HG03469 (cell line): ENCODE measurements around the gene NCSTN.
"Not testable (repeated sequence)": the region's sequence is repeated elsewhere in the genome, so short reads cannot be mapped to it uniquely, and the experiment has no call there.

ENCODE experiments used
- ATAC-seq: cut with Tn5 transposase; IDR thresholded peaks from one replicate; pipeline ENCODE4 v1.9.1; 2021; ENCODE audit warnings: mild to moderate bottlenecking, moderate library complexity, moderate number of reproducible peaks; ENCODE audit not compliant: unreplicated experiment

The NCSTN gene

DNA sequence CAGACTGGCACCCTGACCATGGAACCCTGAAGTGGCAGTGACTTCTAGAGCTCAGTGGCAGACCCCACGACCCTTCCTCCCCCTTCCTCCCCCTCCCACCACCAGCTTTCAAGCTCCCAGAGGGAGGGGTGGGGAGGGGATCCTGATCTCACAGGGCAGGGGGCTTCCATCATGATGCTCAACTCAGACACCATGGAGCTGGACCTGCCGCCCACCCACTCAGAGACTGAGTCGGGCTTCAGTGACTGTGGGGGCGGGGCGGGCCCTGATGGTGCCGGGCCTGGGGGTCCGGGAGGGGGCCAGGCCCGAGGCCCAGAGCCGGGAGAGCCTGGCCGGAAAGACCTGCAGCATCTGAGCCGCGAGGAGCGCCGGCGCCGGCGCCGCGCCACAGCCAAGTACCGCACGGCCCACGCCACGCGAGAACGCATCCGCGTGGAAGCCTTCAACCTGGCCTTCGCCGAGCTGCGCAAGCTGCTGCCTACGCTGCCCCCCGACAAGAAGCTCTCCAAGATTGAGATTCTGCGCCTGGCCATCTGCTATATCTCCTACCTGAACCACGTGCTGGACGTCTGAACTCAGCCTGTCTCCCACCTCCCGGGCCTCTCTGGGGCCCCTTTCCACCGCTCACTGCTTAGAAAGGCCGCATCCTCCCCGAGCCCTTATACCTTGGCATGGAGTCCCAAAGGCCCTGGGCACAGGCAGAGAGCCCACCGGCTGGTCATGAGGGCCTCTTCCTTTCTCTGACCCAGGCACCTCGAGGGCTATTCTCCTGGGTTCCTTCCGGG is 27.6 kb downstream of the NCSTN start:
- no peak for ATAC-seq

DNA sequence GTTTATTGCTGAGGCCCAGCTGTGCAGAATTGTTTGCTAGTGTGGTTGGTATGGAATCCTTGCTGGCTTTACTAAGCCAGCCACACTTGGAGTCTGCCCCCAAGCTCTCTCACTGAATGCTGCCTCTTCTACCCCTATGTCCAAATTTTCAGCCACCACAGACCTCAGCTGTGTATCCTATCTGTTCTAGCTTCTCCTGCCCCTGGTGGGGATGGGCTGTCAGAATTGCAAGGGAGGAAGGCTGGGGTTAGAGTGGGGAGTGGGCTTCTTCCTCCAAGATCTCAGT is 28.1 kb downstream of the NCSTN start:
- ATAC-seq: no peak

DNA sequence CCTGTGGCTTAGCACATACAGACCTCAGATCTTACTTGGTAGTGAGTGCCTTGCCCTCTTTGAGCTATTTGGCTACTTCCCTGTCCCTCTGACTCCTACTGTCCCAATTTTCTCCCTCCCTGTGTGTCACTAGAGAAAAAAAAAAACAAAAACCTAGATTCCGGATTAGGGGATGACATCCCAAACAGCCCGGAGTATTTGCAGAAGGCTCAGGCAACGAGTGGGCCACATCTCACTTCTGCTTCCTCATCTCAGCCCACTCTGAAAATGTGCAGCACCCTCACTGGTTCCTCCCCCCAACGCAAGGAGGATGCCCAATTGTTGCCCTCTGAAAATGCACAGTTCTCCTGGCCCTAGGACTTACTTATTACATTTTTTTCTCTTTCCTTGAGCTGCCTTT is 28.6 kb downstream of the NCSTN start:
- no peak for ATAC-seq

DNA sequence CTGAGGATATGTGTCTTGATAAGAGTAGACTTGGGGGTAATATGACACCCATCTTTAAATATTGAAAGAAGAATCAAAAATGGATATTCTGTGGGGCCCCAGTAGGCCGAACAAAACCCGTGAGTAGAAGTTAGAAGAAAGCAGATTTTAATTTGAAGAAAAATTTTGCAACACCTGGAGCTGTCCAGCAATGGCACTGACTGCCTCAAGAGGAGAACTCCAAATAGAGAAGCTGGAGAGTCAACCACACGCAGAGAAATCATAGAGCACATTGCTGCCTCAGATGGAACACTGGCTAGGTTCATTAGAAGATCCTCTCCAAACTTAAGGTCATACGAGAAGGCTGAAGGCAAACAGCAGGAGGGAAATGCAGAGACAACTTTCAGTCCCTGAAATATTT is 30.5 kb downstream of the NCSTN start:
- no peak for ATAC-seq

DNA sequence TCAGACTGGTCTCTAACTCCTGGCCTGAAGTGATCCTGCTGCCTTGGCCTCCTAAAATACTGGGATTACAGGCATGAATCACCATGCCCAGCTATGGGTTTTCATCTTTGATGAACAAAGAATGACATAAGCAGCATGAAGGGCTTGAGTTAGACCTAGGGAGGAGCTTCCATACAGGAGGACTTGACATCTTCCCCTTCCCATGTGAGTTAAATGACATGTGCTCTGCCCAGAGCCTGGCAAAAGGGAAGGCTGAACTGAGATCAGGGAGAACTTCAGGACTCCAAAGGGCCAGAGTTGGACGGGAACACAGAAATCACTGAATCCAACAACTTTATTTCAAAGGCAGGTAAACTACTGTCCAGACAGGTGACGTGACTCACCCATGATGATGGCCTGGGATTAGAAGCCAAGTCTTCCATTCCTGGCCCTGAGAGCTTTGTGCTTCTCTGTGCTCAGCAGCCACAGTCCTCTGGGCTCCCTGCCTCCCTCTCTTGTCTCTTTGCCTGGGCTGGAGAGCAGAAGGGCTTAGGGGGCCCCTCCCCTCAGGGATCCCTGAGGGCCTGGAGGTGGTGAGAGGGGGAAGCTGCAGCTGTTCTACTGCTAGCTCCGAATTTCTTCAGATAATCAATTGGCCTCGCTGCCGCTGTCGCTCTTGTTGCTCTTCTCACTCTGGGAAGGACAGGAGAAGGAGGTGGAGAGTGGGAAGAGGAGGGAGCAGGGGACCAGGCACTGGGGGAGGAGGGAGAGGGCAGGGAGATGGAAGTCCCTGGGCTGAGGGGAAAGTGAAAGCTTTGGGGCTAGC is 31.3 kb downstream of the NCSTN start:
- ATAC-seq: no peak

DNA sequence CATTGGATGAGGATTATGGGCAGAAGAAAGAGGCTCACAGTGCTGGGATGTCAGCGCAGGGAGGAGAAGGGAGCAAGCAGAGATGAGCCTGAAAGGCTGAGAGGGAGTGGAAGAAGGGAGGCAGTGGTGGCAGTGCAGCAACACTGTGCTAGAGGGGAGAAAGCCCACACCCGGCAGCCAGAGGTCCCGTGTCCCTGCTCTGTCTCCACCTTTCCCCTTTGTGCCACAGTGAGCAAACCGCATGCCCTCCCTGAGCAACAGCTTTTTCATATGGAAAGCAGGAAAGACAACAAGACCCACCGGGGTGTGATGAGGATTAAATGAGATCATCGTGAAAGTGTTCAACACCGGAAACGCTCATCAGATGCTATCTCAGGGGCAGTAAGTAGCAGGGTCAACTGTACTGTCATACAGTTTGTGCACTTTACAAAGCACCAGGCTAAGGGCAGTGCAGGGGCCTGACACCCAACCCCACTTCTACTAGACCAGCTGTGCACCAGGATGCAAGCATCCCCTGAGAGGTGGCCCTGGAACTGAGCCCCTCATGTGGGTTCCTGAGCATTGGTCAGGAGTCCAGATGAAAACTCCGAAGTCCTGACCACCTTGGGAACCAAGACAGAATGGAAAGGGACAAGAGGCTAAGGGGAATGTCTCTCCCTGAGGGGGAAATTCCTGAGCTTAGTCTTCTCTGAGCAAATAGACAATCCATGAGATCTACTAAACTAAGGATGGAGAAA is 32.8 kb downstream of the NCSTN start:
- no peak for ATAC-seq

DNA sequence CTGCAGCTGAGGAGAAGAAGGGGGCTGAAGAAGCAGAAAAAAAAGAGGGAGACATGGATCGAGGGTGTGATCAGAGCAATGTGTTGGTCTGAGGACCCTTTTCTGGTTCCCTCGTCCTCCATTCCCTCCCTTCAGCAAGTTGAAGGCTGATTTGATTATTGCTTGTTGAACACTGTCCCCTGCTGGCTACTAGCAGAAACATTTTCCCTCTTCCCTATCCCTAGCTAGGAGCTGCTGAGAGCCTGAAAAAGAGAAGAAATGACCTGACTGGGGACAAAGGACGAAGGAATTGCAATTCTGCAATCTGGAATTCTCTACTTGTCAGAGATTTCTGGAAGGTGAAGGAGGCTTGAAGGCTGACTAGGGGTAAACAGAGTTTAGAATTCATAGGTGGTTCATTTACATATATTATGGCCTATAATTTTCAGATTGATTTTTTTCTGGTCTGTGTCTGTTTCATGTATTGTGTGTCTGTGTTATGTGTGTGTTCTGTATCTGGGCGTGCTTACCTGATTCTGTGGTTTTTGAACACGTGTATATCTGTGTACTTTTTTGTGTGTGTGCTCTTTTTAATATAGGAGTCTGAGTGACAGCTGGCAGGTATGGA is 33.4 kb downstream of the NCSTN start:
- ATAC-seq: no peak

DNA sequence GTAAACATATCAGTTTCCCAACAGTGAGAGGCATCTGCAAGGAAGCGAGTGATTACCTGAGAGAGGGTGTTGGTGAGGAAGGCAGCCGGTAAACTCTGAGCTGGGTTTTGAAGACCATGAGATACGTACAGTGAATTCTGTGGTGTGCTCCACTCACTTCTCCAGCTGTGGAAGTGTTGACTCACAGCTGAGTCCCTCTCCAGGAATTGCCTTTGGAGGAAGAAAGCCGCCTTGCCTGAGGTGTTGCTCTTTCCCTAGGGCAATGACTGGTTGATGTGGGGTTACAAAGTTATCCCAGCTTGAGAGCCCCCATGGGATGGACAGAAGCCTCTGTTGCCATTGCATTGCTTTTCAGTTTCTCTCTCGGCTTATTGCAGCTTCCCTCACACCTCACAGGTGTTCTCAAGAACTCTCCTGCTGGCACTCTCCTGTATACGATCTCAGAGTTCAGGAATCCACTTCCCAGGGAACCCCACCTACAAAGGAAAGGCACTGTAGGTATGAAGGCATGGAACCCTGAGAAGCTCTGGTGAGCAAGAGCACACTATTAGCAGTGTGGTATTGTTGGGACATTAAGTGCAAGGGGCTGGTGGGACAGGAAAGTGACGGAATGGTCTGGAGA is 34.5 kb downstream of the NCSTN start:
- no peak for ATAC-seq

DNA sequence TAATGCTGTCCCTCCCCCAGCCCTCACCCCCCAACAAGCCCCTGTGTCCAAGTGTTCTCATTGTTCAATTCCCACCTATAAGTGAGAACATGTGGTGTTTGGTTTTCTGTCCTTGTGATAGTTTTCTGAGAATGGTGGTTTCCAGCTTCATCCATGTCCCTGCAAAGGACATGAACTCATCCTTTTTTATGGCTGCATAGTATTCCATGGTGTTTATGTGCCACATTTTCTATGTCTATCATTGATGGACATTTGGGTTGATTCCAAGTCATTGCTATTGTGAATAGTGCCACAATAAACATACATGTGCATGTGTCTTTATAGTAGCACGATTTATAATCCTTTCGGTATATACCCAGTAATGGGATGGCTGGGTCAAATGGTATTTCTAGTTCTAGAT is 41.6 kb downstream of the NCSTN start:
- ATAC-seq: not testable (repeated sequence)

DNA sequence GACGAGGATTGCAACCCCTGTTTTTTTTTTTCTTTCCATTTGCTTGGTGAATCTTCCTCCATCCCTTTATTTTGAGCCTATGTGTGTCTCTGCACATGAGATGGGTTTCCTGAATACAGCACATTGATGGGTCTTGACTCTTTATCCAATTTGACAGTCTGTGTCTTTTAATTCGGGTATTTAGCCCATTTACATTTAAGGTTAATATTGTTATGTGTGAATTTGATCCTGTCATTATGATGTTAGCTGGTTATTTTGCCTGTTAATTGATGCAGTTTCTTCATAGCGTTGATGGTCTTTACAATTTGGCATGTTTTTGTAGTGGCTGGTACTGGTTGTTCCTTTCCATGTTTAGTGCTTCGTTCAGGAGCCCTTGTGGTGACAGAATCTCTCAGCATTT is 45.2 kb downstream of the NCSTN start:
- ATAC-seq: not testable (repeated sequence)

DNA sequence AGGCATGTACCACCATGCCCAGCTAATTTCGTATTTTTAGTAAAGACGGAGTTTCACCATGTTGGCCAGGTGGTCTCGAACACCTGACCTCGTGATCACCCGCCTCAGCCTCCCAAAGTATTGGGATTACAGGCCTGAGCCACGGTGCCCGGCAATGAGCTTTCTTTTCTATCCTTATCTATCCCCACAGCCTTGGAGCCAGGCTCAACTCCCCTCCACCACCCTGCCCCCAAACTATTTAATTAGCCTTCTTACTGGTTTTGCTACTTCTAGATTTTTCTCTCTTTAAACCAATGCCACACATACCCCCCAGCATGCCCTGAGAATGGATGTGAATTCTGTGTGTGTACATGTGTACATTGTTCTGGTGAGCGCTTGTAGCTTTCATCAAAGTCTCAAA is 51.5 kb downstream of the NCSTN start:
- ATAC-seq: no peak

DNA sequence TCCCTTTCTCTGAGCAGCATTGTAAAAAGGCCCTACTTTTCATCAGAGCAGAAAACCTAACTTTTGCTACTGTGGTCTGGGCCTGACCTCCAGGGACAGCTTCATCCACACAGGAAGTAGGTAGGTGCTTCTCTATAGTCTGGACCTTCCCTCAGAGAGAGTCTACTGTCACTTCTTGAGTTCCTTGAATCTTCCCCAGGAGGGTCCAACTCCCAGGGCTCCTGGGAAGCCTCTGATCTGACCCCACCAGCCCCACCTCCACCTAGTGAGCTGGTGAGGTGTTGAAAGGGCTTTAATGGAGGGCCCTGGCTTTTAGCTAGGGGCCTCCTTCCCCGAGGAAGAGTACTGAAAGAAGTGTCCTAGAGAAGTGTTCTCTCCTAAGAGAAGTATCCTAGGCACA is 54.5 kb downstream of the NCSTN start:
- no peak for ATAC-seq

DNA sequence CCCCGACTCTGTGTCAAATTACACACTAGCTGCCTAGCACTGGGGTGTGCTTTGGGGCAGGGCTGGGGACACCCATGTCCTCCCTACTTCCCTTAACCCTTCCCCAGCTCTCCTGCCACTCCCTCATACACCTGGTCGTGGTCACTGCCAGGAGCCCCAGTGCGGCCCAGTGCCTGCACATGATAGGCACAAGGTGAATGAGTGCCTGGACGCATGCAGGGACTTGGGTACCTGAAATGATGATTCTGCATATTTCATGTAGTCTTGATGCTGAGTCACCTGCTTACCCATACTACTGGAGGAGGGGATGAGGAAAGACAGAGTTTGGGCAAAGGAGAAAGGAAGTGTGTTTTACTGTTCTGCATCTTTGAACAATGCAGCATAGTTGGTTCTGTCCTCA is 55.6 kb downstream of the NCSTN start:
- no peak for ATAC-seq

DNA sequence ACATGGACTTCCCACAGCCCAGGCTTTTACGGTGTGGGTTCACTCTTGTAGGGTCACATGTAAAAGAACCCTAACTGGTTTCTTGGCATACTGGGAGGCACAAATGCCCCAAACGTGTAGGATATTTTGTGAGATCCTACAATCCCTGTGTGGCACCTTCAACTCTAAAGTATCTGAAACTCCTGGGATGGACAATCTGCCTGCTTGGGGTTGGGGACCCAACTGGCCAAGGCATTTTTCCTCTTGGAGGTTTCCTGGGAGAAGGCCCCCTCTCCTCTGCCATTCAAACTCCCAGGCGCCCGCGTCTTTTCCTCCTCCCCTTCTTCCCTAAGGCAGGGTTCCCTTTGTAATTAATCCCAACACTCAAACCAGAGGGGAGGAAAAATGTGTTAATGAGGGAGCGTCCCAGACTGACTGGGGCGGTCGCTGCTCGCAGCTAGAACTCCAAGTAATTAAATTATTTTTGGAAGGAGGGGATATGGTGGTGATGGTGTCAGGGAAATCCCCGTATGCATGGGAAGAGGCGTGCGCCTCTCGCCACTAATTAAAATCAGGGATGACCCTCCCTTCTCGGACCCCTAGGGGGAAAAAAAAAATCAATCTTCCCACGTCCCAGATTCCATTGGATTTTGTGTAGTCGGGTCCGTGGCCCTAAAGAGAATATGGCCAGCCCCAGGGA is 56.5 kb downstream of the NCSTN start:
- no peak for ATAC-seq

DNA sequence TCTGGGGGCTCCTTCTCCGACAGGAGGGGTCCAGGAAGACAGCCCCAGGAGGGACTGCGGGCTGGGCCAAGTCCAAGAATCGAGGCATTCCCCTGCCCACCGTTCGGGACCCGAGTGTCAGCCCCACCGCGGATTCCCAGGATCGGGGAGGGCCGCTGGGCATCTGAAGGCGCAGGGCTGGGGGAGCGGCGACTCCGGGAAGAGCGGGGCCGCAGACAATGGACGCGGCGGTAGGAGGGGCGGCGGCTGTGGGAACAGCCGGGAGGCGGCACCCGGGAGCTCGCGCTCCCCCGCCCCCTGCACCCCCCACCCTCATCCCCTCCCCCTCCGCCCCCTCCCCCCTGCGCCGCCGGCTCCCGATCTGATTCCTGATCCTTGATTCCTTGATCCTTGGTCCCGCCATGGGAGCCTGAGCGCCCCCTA is 57.1 kb downstream of the NCSTN start, which contains the start of gene VANGL2:
TSS of gene VANGL2 (plus strand) at position 342 of the 423 bp plus-strand sequence. CDS start 15,274 bp downstream, outside the sequence.
- ATAC-seq: no peak

DNA sequence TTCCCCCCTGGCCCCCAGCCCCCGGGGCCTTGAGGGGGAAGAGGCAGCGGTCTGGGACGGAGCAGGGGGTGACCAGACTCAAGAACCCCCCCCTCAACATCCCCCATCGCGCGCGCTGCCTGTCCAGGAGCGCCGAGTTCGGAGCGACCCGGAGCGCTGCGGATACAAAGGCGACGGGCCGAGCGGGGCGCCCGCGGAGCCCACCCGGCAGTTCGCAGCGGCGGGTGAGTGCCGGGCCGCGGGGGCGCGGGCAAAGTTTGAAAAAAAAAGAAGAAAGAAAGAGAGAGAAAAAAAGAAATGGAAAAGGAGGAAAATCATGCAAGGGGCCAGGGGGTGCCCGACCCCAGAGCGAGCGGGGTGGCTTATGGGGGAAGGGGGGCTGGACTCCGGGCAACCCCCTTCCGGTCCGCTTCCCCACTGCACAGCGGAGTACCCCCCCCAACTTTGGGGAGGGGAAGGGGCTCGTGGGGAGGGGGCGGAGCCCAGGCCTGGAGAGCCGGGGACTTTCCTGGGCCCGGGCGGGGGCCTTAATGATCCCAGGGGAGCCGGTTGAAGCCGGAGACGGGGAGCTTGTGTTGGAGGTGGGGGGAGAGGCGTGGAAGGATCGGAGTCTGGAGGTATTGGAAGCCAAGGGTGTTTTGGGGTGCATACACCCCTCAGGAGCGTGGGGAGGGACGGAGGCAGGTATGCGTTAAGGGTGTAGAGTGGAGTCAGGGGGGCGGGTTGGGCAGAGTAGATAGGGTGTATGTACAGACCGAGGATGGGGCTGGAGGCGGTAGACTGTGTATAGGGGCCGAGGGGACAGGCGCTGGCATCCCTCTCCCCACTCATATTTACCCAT is 57.7 kb downstream of the NCSTN start:
- no peak for ATAC-seq

DNA sequence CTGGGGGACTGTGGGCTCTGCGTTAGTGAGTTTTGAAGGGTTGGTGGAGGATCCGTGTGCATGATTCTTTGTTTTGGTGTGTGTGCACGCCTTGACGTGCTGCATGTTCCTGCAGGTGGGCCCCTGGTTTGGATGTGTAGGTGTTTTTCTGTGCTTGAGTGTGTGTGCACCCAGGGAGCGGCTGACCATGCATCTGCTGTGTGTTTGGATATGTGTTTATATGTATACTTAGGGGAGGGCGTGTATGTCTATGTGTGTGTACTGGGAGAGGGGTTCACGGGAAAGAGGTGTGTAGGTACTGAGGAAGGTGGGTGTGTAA is 58.3 kb downstream of the NCSTN start:
- ATAC-seq: no peak

DNA sequence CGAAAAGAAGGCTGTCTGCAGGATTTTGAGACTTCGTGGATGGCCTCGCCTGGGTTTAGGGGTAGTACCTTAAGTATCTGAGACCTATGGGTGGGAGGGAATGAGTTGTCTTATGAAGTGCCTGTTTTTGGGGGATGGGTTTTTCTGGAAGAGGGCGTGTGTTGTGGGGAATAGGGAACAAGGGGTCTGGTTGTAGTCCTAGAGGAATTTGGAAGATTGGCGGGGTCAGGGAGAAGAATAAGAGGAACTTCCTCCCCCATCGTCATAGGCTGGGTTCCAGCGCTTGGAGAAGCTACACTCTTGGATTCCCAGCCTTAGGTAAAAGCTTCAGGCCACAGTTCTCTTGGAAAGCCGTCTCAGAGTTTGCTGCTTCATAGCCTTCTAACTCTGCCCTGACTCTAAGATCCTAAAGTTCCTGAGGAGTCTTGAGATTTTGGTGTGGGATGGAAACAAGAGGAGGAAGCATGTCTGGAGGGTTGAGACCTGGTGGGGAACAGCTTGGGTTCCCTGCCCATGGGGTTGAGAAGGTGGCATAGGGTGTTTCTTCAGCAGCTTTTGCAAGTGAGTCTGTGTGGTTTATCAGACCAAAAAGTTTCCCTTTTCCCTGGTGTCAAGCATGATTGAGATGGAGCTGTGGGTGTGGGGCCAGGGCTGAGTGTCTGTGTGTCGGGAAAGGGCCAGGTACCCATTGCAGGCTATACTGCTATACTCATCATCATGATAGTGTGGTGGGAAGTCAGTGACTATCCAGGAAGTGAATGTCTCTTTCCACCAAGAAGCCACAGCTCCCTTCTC is 59.0 kb downstream of the NCSTN start:
- no peak for ATAC-seq

DNA sequence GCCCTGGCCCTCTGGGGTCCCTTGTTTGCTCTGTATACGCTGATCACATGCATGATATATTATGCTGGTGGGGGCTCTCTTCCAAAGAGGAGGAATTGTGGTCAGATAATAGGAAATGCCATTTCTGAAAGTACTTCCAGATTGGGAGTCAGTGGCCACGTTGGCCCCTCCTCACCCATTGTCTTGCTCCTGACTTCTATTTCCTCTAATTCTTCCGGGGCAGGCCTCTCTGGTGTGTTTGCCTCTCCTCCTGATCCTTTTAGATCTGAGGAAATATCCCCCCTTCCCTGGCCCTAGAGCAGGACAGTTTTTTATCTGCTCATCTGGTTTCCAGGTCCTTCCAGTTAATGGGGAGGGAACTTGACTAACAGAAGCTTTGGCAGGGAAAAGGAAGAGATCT is 60.1 kb downstream of the NCSTN start:
- no peak for ATAC-seq
